Activated naive CD8-positive, alpha-beta T cell treated with anti-CD3 and anti-CD28 coated beads, Interleukin-2, amount 10 ng/mL, durations not matched to agents 7 days and 5 days (primary cell): ENCODE results near the gene MAP3K7. TPM values are rescaled to one million over a fixed set of nuclear protein-coding genes. Genes with fewer than 3 reads are reported as not detected.
A peak's percentile ranks its signal among the peaks of the same experiment; 100 is the strongest.

ENCODE experiments used
- ATAC-seq: fragments of 150-1000 bp; cut with Tn5 transposase; one replicate; pipeline ENCODE4 v1.10.0; 2021; ENCODE audit warnings: low read depth, moderate library complexity
- POLR2A ChIA-PET: fragments of 350-600 bp; sonication (Branson Sonifier 250); formaldehyde crosslinking; loops from one replicate; lab custom pipeline; 2021; ENCODE audit warnings: antibody characterized with exemption; lab: Charles Lee
- DNase-seq: peaks from one replicate; pipeline ENCODE4 v3.0.0; 2021
- H3K27ac Mint-ChIP-seq: one replicate; pipeline ENCODE4 v1.8.0; 2022; ENCODE audit warnings: mild to moderate bottlenecking, mixed read lengths
- H3K27me3 Mint-ChIP-seq: one replicate; pipeline ENCODE4 v1.8.0; 2022; ENCODE audit warnings: mild to moderate bottlenecking, moderate library complexity, mixed read lengths
- H3K36me3 Mint-ChIP-seq: one replicate; pipeline ENCODE4 v1.8.0; 2021; ENCODE audit warnings: mild to moderate bottlenecking, mixed read lengths
- H3K4me1 Mint-ChIP-seq: one replicate; pipeline ENCODE4 v1.8.0; 2021; ENCODE audit warnings: mixed read lengths
- H3K4me3 Mint-ChIP-seq: one replicate; pipeline ENCODE4 v1.8.0; 2022; ENCODE audit warnings: mild to moderate bottlenecking, moderate library complexity, mixed read lengths
- H3K9me3 Mint-ChIP-seq: one replicate; pipeline ENCODE4 v1.8.0; 2021; ENCODE audit warnings: mixed read lengths
- total RNA-seq, 2 experiments: library from RNA; stranded (reverse); gene quantifications; one replicate each; pipeline ENCODE4 v1.2.3, GENCODE V29; 2021

The MAP3K7 gene
- total RNA-seq = 10 to 100 TPM; 29.9 to 30.2 TPM

DNA sequence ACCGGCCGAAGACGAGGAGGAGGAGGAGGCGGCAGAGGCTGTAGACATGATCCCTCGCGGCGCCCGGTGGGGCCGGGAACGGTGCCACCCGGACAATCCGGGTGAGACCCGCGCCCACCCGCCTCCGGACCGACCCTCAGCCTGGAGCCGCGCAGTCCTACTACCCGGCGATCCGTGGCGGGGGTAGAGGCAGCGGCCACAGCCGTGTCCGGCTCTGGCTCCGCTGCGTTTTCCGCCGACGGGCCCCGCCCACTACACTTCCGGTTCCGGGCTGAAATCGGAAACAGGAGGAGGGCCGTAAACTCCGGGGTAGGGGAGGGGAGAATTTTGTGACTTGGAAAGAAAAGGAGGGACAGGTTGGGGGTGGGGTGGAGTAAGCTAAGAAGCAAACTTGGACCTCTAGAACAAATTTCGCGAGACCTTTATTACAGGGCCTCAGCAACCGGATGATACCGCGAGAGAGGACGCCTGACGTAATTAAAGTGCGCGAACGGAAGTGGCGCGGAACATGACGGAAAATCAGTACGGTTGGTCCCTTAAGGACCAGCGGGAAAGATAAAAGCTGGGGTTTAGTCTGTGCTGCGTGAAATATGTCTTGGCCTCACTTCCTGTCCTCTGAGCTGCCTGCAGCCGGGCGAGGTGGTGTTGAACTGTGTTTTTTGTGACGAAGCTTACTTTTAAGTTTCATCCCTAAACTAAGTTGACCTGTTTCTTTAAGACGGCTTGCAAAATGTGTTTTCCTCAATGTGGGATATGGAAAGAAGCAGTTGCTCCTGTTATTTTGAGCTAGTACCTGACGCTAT is at the start of gene MAP3K7:
TSS of gene MAP3K7 (minus strand) at position 237 of the 803 bp plus-strand sequence. CDS start at position 48, 189 bp downstream.
- POLR2A ChIA-PET = interaction anchor here (0.5 to 1.4 kb wide), 5 partner anchors 16 to 1506 kb away, joined by 3 to 5 read pairs (median 3); partner anchors contain the start of gene PNRC1
- H3K36me3 Mint-ChIP-seq = no peaks in the 10 kb centered on the region
- ATAC-seq (peak; percentile 92), DNase-seq (peak; percentile 93)
- H3K9me3 Mint-ChIP-seq = no peaks in the 10 kb centered on the region
- H3K4me3 Mint-ChIP-seq = peak within 1 kb of the TSS; percentile 97
- peaks cover 33% of the 10 kb centered on the region for H3K4me1 Mint-ChIP-seq
- H3K27me3 Mint-ChIP-seq = peaks cover 12% of the 10 kb centered on the region
- H3K27ac Mint-ChIP-seq = peak within 1 kb of the TSS; percentile 94

DNA sequence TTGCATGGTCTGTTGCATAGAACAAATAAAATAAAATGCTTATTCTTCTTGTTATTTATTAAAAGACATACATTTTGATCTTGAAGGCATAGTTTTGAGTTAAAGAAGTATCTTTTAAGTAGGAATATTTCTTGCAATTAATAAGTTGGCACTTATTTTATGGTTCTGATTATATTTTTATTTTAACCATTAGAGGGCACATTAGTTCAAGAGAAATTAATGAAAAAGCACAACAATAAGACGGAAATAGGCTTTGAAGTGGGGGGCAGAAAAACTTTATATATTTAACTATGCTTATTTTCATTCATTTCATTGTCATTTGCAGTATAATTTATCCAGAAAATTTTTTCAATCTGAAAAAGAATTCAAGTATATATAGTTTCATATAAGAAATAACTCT is 44.2 kb upstream of the MAP3K7 start:
- H3K27ac Mint-ChIP-seq = no peak overlapping the region
- POLR2A ChIA-PET = no interaction called here
- H3K4me1 Mint-ChIP-seq = no peaks in the 10 kb centered on the region
- peaks cover 29% of the 10 kb centered on the region for H3K27me3 Mint-ChIP-seq
- H3K36me3 Mint-ChIP-seq = no peaks in the 10 kb centered on the region
- no peak for DNase-seq
- no peak for ATAC-seq
- no peak overlapping the region for H3K4me3 Mint-ChIP-seq
- H3K9me3 Mint-ChIP-seq = peaks cover 4% of the 10 kb centered on the region

DNA sequence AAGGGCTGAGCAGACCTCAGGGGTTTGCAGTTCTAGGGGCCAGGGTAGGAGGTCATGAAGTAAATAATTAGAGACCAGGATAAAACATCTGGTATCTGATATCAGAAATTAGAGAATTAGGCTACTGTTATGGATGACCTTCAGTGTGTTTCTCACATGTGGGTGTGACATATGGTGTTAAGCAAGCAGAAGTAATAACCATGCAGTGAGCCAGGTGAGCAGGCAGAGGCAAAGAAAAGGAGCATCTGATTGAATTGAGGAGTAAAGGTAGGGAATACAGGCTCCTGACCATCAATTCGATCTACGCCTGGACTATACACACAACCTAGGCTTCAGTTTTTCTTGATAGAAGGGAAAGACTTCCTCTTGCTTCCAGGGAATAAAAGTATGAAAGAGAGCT is 34.7 kb upstream of the MAP3K7 start:
- Mint-ChIP-seq H3K36me3 (no peaks in the 10 kb centered on the region), H3K9me3 (peaks cover 4% of the 10 kb centered on the region), H3K4me1 (no peaks in the 10 kb centered on the region), H3K27me3 (peaks cover 45% of the 10 kb centered on the region), H3K4me3 (no peak overlapping the region), H3K27ac (no peak overlapping the region)
- ATAC-seq (no peak), DNase-seq (no peak)
- POLR2A ChIA-PET = no interaction called here

DNA sequence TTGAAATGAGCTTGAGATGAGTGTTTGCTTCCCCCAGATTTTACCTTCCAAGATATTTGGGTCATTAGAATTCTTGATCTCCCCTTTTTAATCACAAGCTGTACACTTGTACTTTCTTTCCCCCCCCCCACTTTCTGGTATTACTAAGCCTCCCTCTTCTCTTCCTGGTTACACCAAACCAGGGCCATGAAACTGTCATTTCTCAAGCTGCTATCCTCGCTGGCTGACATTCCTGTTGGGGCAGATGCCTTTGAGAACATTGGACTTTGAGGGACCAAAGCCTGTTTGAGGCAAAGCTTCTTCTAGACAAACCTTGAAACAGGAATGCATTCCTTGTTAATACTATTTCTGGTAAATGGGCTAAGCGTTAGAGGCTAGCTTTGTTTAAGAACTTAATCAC is 32.3 kb upstream of the MAP3K7 start:
- peaks cover 51% of the 10 kb centered on the region for H3K27me3 Mint-ChIP-seq
- DNase-seq (no peak), ATAC-seq (no peak)
- no peaks in the 10 kb centered on the region for H3K36me3 Mint-ChIP-seq
- H3K27ac Mint-ChIP-seq = no peak overlapping the region
- POLR2A ChIA-PET = no interaction called here
- no peak overlapping the region for H3K4me3 Mint-ChIP-seq
- peaks cover under 1% of the 10 kb centered on the region for H3K9me3 Mint-ChIP-seq
- H3K4me1 Mint-ChIP-seq = no peaks in the 10 kb centered on the region

DNA sequence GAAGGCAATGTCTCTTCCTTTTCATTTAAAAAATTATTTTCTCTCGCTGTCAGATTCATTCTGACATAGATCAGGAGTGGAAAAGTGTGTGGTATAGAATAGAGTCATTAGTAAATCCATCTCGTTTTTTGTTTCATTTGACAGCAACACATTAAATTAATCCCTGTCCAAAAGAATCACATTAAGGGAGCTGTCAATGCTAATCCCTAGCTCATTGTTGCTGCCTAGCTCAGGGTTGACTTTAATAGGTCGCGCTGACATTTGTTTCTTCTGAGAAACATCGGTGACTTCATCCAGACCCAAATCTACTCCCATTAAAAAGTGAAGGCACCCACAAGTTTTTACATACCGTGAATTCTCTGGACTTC is 25.4 kb upstream of the MAP3K7 start:
- POLR2A ChIA-PET = no interaction called here
- no peaks in the 10 kb centered on the region for H3K9me3 Mint-ChIP-seq
- H3K27me3 Mint-ChIP-seq = peaks cover 81% of the 10 kb centered on the region
- DNase-seq = no peak
- H3K36me3 Mint-ChIP-seq = no peaks in the 10 kb centered on the region
- no peak overlapping the region for H3K27ac Mint-ChIP-seq
- peaks cover 11% of the 10 kb centered on the region for H3K4me1 Mint-ChIP-seq
- ATAC-seq = no peak
- peak overlapping the region; percentile 35 for H3K4me3 Mint-ChIP-seq

DNA sequence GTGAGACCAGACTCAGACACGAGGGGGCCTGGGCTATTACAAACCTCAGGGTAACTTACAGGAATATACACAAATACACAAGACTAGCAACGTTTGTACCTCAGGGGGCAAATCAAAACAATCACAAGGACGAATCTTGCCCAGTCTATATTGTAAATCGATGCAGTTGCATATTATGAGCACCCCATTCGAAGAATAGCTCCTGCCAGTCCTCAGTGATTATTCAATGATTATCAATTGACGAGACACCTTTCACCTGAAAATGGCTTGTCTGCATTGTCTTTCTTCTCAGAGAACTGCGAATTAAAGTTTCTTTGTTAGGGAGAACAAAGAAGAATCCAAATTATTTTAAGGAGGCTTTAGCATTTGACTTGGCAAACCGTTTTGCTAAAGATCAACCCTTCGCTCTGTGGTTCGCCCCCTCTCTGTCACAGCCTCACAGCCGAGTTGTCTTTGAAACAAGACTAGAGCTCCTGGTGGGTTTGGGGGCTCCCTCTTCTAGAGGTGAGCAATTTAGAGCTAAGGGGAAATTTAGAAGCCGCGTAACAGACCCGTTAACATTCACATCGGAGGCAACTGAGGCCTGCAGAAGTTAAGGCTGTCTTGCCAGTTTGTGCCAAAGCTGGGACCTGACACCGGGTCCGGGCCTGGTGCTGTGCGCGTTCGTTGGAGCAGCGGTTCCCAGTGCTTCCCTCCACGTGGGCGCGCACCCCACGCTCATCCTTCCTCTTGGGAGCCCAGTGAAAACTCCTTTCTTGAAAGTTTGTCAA is 24.9 kb upstream of the MAP3K7 start:
- Mint-ChIP-seq H3K27ac (no peak overlapping the region), H3K36me3 (no peaks in the 10 kb centered on the region), H3K27me3 (peaks cover 82% of the 10 kb centered on the region), H3K4me1 (peaks cover 11% of the 10 kb centered on the region), H3K4me3 (peak overlapping the region; percentile 92), H3K9me3 (no peaks in the 10 kb centered on the region)
- POLR2A ChIA-PET = no interaction called here
- DNase-seq (no peak), ATAC-seq (no peak)

DNA sequence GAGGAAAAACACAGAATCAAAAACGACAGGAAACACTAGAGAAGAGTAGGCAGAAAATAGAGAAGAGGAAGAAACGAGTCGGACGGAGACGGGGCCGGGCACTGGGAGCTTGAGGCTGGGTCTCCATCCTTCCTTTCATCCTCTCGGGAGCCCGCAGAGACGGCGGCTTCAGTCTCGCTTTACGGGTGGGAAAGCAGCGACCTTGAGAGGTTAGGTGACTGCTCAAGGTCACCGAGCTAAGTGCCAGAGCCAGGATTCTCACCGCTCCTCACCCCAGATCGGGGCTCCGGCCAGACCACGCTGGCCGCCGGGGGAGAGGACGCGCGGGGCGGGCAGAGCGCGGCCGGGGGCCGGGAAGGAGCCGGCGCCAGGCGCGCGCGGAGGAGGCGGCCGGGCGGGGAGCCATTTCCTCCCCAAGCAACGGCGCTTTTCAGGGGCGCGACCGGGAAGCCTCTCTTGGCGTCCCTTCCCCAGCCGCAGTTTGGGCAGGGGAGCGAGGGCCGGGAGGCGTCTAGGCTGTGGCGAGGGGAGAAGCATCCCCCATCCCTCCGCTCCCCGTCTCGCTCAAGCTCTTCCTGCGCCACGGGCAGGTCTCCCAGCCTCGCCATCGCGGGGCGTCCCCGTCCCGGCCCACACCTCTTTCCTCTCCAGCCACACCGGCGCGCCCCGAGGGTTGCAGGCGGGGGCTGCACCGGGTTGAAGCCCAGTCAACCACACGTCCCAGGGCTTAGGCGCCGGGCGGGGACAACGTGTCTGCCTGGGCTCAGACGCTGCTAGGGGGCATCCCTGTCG is 24.1 kb upstream of the MAP3K7 start:
- POLR2A ChIA-PET = no interaction called here

DNA sequence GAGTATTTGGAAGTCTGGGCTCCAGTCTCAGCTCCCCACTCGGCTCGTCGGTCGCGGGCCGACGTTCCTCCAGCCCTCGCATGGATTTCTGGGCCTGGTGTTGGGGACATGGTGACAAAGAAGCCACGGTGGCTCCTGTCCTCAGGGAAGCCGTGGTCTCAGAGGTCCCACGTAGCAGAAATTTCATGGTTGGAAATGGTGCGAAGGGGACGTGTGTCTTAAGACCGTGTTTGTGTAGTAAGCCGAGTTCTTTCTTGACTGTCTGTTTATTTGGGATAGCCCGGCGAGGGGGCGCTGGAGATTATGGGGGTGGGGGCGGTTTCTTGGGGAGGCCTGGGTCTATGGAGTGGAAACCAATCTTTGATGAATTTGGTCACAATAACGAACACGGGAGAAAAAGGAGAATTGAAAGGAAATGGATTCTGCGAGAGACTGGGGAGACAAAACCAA is 23.5 kb upstream of the MAP3K7 start:
- H3K36me3 Mint-ChIP-seq = no peaks in the 10 kb centered on the region
- peaks cover 11% of the 10 kb centered on the region for H3K4me1 Mint-ChIP-seq
- peaks cover 73% of the 10 kb centered on the region for H3K27me3 Mint-ChIP-seq
- H3K9me3 Mint-ChIP-seq = no peaks in the 10 kb centered on the region
- DNase-seq (no peak), ATAC-seq (no peak)
- POLR2A ChIA-PET = no interaction called here
- H3K27ac Mint-ChIP-seq = no peak overlapping the region
- H3K4me3 Mint-ChIP-seq = peak overlapping the region; percentile 92

More for the DNA sequence above, 24.1 kb upstream of the MAP3K7 start:
- DNase-seq = peak; percentile 65
- Mint-ChIP-seq H3K27me3 (peaks cover 79% of the 10 kb centered on the region), H3K4me1 (peaks cover 11% of the 10 kb centered on the region), H3K4me3 (peak overlapping the region; percentile 92), H3K36me3 (no peaks in the 10 kb centered on the region), H3K9me3 (no peaks in the 10 kb centered on the region), H3K27ac (no peak overlapping the region)
- ATAC-seq = peak; percentile 73

DNA sequence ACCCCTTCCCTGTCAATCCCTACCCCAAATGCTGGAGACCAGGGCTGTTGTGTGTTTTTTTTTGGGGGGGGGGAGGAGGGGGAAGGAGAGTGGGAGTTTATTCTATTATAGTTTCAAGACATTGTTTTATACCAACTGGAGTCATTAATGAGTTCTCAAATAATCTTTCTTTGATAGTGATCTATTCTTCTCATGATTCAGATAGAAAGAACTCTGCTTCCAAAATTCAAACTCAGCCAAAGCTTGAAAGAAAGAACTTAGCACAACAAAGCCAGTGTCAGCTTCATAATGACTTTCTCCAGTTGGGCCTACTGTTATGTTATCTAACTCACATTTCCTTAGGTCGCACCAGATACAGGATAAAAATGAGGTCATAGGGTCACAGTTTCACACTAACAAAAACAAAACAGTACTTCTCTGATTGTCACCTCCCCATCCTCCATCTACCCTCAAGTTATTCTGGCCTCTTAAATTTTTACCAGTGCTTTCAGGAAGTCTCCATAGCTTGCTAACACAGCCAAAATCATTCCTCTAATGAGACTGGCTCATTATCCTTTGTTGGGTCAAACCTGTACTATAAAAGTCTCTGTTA is 19.0 kb upstream of the MAP3K7 start:
- DNase-seq (no peak), ATAC-seq (no peak)
- Mint-ChIP-seq H3K4me1 (peaks cover 7% of the 10 kb centered on the region), H3K9me3 (no peaks in the 10 kb centered on the region), H3K27ac (no peak overlapping the region), H3K36me3 (no peaks in the 10 kb centered on the region), H3K27me3 (peaks cover 61% of the 10 kb centered on the region), H3K4me3 (no peak overlapping the region)
- POLR2A ChIA-PET = no interaction called here

DNA sequence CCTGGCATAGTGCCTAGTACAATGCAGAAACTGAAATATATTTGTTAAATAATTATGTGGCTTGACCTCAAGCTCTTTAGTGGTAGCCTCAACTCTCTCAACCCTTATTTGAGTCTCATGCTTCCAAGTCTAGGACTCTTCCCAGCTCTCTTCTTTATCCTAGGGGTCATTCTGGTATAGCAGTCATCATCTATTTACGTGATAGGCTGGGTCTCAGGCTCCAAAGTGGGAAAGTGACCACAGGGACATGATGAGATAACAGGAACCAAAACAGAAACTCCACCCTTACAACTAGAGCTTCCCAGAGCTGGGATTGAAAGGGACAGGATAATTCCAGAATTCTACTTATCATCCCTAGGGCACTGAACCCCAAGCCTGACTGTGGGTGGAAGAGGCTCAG is 17.7 kb upstream of the MAP3K7 start:
- H3K36me3 Mint-ChIP-seq = no peaks in the 10 kb centered on the region
- H3K4me3 Mint-ChIP-seq = no peak overlapping the region
- ATAC-seq = no peak
- H3K27ac Mint-ChIP-seq = no peak overlapping the region
- H3K27me3 Mint-ChIP-seq = peaks cover 52% of the 10 kb centered on the region
- DNase-seq = no peak
- no peaks in the 10 kb centered on the region for H3K9me3 Mint-ChIP-seq
- H3K4me1 Mint-ChIP-seq = no peaks in the 10 kb centered on the region
- POLR2A ChIA-PET = interaction anchor here (0.5 kb wide), 1 partner anchor 42 kb away, joined by 5 read pairs; no protein-coding TSS in a partner anchor

DNA sequence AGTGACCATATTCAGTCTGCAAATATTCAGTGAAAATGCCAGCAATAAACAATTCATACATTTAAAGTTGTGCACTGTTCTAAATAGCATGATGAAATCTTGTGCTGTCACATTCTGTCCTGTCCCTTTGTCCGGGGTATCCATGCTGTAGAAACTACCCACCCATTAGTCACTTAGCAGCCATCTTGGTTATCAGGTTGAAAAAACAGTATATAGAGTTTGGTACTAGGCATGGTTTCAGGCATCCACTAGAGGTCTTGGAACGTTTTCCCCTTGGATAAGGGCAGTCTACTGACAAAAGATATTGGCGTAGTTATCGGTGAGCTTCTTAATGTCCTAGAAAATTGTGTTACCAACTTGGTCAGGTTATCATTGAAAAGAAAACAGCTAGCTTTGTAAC is 12.3 kb upstream of the MAP3K7 start:
- no peak overlapping the region for H3K27ac Mint-ChIP-seq
- ATAC-seq (no peak), DNase-seq (no peak)
- no peak overlapping the region for H3K4me3 Mint-ChIP-seq
- no peaks in the 10 kb centered on the region for H3K9me3 Mint-ChIP-seq
- peaks cover 48% of the 10 kb centered on the region for H3K27me3 Mint-ChIP-seq
- H3K4me1 Mint-ChIP-seq = peaks cover 3% of the 10 kb centered on the region
- POLR2A ChIA-PET = no interaction called here
- no peaks in the 10 kb centered on the region for H3K36me3 Mint-ChIP-seq

DNA sequence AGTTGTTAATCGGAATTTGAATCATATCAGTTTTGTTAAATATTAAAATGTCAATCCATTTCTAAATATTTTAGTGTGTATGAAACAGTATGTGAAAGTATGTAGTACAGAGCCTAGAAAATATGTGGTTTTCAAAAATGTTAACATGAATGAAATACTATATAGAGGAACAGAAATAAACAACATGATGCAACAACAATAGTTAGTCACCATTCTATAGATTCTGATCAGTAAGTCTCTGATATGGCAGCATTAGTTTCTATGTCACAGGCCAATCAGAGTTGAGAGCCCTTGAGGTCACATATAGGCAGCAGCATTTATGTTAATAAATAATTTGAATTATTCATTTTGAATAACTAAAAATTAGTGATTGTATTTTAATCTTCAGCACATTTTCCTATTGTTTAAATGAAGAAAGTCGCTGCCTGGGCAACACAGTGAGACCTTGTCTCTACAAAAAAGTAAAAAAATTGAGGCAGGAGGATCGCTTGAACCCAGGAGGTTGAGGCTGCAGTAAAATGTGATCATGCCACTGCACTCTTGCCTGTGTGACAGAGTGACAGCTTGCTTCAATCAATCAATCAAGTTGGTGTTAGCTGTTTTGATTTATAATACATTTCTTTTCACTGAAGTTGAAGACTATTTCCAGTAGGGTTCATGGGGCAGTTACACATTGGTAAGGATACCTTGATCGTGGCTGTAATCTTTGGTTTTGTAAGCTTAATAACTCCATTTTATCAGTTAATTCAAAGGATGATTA is 11.5 kb upstream of the MAP3K7 start:
- no peaks in the 10 kb centered on the region for H3K36me3 Mint-ChIP-seq
- ATAC-seq = no peak
- peaks cover 48% of the 10 kb centered on the region for H3K27me3 Mint-ChIP-seq
- H3K27ac Mint-ChIP-seq = no peak overlapping the region
- peaks cover 3% of the 10 kb centered on the region for H3K4me1 Mint-ChIP-seq
- H3K4me3 Mint-ChIP-seq = no peak overlapping the region
- no peak for DNase-seq
- H3K9me3 Mint-ChIP-seq = no peaks in the 10 kb centered on the region
- POLR2A ChIA-PET = no interaction called here
